NCI-H1417 treated with DMSO at 0.1 percent for 48 hours (cell line): ENCODE results near the gene PIK3R4.

Experiments used
- DNase-seq: peaks from one replicate; lab custom pipeline; 2025; lab: John Stamatoyannopoulos, UW

PIK3R4 gene

DNA sequence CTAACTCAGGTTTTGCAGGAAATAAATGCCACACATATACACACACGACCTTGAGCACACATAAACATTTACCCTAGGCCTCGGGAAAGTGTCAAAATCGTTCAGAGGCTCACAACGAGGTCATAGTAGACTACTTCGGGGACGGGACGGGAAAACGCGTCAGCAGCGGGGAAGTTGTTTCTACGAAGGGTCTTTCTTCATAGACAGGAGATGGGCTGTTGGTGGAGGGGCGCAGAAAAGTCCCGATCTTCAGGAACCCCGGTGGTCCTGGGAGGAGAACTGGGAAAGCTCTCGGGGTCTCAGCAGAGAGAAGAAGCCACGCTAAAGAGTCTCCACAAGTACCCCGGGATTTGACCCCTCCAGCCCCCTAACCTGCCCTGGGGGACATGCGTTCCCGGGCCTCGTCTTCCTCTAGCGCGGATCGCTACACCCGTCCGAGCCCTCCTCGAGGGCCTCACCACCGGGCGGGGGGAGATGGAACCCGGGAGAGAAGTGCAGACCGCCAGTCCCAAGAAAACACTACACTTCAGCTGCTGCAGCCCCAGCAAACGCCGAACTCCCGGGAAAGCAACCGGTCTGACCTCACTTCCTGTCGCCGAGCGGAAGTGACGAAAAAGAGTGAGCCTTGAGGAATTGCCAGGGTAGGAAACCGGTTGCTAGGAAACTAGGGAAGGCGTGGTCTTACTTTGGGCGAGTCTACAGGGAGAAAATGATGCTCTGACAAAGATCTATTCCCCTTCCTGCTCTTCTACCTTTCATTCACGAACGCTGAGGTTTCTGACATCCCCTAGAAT, at the start of gene PIK3R4:
Gene PIK3R4 (minus strand): TSS at position 584 of the 794 bp plus-strand sequence. CDS start 1,611 bp downstream, outside the sequence.
- peak; percentile 91 for DNase-seq

DNA sequence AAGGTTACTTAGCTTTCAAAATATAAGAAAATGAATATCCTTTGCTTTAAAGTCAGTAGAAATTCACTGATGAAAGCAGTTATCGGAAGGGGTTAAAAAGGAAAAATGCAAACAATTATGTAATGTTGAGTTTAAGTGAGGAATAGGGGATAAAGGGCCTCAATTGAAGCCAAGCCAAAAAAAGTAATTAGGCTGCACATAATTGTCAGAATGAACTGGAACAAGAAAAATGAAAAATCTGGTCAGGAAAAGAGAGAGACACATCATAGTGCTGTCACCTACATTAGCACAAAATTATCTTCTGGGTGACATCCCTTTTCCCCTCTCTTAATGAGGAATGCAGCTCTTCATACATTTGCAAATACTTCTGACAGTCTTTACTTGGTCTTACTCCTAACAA, 48.8 kb upstream of the PIK3R4 start:
- DNase-seq: no peak

DNA sequence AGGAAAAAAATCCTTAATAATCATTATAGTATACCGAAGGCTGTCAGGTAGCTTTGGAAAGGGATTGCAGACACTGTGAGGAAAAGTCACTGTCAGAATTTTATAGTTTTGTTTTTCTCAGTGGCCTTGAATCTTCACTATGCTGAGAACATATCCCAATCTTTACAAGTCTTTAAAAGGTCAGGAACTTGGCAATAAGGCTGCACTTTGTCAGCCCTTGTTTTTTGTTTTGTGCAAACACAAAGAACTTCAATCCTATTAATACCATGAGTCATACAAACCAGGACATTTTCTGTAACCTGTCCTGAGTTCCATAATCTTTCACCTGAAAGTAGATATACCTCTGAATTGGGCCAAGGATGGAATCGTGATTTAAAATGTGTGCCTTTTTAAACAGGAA, 45.6 kb upstream of the PIK3R4 start:
- no peak for DNase-seq

DNA sequence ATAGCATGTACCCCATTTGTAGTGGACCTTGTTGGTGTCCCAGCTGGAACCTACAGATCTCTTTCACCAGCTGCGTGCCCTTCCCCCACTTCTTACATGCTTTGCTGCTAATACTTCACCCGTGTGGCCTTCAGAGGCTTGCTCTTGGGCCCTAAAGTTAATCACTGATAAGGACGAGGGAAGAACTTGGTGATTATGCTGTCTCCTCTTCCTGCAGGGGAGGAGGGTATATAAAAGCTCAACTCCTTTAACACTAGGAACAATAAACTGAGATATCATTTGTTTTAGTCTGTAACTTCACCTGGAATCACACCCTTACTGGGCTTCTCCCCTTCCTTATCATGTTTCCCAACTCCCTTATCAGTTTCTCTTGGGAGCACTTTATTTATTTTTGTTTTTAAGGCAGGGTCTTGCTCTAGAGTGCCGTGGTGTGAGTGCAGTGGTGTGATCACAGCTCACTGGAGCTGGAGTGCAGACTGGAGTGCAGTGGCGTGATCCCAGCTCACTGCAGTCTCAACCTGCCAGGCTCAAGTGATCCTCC, 43.2 kb upstream of the PIK3R4 start:
- no peak for DNase-seq

DNA sequence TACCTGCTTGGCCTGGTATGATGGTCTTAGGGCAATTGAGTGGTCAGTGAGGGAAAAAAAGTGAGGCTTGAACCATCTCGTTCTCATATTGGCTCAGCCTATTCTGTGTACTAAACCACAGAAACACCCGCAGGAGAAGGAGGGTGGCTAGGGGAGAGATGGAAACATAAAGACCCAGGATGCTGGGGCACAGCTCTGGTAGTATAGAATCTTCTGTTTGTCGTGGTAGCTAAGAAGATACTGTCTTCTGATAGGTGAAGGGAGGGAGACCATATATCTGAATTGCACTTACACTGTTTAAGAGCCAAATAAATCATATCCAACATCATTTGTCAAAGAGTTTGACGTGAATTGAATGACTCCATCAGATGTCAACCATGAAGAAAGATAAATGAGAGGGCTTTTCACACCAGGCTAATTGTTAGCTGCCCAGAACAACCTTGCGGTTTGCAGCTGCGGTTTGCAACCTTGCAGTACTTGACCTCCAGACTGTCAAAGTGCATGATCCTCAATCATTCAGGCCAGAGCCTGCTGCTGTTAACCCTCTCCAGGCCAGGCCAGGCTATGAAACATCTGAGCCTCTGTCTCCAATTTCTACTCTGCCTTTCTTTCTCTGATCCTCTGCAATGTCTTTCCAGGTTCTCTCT, 40.9 kb upstream of the PIK3R4 start:
- DNase-seq: peak; percentile 73

DNA sequence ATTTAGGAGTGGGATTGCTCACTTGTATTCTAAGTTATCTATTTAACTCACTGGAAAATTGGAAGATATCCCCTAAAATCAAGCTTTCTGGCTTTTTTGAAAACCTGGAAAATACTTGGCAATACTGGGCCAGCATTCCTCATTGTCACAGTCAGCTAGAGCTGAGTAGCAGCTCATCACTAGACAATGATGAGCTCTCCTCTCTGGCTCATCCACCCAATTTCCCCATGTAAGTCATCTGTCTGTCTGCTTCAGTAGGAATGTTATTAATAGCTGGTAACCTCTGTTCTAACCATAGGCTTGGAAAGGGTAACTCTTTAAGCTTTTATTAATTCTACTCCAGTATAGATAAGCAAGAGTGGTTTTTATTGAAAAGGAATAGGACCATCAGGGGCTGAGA, 39.7 kb upstream of the PIK3R4 start:
- DNase-seq: no peak

DNA sequence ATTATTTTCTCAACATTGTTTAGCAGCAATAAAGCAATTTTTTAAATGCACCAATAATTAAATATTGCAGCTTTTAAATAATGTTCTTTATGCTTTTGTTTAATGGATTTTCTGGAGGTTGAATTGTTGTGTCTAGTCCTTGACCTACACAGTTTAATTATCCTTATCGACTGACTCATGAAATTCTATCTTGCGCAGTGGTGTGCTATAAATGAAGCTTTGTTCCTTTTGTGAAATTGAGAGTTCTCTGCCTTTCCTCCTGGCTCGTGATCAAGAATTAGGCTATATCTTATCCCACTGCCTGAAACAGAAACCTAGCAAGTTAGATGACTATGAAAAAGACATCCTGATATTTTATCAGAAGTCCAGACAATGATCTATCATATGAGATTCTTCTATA, 37.0 kb upstream of the PIK3R4 start:
- DNase-seq: no peak

DNA sequence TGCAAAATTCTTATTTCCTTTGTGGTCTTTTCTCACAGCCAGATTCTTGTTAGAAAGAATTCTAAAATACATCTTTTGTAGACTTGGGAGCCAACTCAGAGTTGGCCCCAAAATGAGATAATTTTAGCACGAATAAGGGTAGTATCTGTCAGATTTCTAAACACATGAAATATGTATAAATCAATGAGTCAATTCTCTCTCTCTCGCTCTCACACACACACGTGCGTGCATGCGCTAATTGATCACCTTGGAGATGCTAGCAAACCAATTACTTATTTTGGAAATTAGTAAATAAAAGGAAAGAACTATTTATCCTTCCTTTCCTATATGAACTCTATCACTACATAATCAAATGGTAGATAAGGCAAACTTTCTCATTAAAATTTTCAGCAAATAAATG, 32.9 kb upstream of the PIK3R4 start:
- no peak for DNase-seq

DNA sequence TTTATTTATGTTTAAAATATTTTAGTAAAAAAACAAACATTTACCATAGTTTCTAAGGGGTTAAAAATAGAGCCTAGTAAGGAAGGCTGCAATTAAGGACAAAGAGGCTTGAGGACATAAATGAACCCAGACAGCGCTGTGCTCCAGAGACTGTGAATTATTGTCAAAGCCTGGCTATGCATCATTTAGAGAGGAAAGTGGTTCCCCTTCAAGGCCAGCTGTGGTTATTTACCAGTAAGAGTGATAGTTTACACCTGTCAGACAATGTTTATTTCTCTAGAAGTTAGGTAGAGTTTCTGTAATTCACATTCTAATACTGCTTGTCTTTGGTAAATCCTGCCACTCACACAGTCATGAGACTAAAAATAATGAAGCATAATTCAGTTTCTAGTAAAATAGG, 32.4 kb upstream of the PIK3R4 start:
- DNase-seq: peak; percentile 86

DNA sequence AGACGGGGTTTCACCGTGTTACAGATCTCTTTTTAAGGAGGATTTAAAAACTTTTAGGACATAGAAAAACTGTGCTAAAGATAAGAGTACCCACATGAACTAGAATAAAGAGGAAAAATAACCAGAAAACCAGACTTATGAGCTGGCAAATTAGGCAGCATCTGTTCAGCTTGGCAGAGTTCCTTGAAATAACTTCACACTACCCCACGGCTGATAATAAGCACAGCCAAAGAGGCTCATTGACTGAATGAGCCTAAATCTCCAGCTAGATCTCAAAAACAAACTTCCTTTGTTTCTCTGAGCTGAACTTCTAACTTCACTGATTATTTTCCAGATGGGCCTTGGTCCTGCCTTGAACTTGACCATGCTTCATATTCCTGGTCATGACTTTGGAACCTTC, 26.7 kb upstream of the PIK3R4 start:
- no peak for DNase-seq

DNA sequence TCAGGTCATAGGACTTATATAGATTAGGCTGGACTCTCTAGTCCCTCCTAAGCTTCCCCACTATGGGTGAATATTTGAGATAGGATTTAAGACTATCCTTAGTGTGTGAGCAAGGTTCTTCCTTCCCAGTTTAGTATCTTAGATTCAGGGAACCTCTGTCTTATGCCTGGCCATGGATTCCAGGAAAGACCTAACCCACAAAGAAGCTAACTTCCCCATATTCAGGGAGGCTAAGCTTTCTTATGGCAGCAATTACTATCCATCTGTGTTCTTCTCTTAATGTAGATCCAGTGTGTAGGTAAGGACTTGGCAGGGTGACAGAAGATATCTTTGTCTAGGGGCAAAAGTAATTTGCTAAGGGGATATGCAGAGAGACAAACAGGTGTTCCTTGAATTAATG, 25.5 kb upstream of the PIK3R4 start:
- no peak for DNase-seq

DNA sequence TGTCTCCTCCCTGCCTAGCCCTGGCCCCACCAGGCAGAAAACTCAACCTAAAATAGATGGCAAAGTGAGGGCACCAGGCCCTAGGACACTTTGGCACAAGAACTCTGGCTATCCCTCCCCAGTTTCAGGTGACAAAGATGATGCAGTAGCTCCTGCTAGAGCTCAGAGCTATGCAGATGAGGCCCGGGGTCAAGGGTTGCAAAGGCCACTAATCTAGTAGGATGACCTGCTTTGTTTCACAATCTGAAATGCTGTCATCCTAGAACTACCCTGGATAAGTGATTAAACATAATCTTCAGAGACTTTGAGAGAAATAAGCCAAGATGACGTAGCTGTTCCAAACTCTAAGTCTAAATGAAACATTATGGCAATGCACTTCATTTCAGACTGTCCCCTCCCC, 24.0 kb upstream of the PIK3R4 start:
- DNase-seq: no peak

DNA sequence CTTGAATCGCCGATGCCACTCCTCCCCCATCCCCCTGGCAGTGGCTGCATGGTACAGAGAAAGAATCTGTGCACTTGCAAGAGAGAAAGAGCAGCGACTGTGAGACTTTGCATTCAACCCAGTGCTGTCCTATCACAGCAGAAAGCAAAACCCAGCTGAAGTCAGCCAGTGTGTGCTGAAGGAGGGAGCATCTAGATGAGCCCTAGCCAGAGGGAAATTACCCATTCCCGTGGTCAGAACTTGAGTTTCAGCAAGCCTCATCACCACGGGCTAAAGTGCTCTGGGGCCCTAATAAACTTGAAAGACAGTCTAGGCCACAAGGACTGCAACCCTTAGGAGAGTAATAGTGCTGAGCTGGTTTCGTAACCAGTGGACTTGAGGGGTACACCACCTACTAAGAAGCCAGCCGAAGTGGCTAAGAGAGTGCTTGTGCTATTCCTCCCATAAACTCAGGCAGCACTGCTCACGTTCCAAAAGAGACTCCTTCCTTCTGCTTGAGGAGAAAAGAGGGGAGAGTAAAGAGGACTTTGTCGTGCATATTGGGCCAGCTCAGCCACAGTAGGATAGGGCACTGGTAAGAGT, 15.2 kb upstream of the PIK3R4 start:
- DNase-seq: no peak

DNA sequence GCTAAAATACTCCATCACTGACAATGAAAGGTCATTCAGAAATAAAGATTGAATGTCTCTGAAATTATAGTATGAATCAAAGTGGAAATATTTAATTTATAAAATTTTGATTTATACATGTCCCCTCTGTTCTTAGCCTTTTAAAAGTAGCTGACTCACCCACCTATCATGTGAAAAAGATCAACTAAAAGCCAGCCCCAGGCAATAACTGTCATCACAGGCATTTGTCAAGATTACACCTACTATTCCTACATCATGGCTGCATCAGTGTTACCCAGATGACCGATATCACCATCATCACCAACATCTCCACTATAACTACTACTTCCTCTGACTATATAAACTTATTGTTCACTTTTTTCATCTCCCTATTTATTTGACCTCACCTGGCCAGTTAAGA, 14.3 kb upstream of the PIK3R4 start:
- no peak for DNase-seq

DNA sequence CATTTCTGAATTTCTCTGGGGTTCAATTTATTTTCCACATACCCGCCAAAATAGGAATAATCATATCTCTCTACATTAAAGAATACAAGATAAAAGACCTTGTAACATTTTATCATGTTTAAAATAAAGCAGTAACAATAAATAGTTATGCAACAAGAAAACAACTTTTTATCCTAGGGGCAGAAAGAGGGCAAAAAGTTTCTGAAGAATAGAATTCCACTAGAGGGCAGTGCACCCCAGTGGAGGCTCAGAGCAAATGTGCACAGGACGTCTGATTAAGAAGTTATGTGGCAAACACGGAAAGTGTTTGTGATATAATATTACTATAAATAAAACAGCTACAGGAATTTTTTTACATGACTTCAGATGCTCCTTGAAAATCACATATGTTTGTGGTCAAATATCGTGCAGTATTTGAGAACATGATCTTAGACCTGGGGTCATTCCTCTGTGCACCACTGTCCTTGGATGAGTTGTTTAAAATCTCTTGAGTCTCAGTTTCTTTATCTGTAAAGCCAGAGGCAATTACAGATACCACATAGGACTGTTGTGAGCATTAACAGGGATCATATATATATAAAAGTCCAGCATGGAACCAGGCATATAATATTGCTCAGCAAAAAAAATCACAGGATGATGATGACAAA, 13.2 kb upstream of the PIK3R4 start:
- DNase-seq: peak; percentile 19

DNA sequence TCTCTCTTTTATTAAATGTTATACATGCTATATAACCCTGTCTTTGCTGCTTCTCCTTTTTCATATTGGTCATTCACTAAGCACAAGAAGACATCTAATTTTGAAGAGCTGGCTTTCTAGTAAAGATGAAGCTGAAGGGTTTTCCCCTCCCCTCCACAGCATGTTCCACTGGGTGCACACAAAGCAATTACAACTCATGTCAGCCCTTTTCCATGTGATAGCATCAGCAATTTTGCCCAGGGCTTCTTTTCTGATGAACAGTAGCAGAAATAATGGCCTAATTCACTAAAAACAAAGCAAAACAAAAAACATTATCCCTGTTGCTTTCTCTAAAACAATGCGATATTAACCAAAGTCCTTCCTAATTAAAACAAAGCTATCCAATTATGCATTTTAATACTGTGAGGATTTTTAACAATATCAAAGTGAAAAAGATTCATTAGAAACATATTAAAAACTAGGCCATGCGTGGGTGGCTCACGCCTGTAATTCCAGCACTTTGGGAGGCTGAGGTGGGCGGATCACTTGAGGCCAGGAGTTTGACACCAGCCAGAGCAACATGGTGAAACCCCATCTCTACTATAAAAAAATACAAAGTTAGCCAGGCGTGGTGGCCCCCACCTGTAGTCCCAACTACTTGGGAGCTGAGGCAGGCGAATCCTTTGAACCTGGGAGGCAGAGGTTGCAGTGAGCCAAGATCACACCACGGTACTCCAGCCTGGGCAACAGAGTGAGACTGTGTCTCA, 12.2 kb upstream of the PIK3R4 start:
- no peak for DNase-seq

DNA sequence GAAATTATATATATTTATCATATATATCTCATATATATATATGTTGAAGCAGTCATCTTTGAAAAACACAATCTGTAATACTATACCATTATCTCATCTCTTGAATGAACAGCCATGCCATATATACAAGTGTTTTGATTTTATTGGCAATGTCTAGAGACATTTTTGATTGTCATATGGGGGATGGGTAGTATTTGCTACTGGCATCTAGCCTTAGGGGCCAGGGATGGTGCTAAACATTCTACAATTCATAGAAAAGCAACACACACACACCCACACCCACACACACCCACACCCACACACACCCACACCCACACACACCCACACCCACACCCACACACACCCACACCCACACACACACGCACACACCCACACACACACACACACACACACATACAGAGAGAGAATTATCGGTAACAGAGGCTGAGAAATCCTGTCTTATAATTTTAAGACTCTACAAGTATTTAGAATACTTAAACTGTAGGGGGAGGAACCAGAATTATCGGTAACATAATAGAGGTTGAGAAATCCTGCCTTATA, 11.1 kb upstream of the PIK3R4 start:
- DNase-seq: no peak

DNA sequence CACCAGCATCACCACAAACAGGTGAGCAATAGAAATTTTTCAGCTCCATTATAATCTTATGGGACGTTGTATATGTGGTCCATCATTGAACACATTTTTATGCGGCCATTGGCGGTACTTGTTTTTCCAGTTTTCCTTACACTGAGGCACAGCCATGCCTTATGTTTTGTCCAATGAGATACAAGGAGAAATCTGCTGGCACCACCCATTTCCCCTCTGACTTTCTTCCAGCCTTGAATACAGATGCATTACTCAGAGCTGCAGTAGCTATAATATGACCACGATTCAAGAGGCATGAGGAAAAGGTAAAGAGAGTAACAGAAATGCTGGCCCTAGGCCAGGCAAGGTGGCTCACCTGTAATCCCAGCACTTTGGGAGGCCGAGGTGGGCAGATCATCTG, 9.0 kb upstream of the PIK3R4 start:
- no peak for DNase-seq

DNA sequence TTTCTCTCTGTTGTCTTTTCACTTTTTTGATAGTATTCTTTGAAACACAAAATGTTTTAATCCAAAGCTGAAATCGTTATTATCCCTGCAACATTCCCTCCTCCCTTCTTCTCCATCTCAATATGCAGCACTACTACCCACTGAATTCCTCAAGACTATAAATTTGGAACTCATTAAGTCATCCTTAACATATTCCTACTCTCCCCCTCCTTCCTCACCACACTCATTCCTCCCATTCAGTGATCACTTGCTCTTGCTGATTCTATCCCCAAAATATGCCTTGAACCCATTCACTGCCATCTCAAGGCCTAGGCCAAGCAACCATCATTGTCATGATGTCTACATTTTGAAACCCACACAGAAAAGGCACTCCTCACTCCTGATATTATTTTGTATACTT, 2.4 kb upstream of the PIK3R4 start:
- DNase-seq: no peak

DNA sequence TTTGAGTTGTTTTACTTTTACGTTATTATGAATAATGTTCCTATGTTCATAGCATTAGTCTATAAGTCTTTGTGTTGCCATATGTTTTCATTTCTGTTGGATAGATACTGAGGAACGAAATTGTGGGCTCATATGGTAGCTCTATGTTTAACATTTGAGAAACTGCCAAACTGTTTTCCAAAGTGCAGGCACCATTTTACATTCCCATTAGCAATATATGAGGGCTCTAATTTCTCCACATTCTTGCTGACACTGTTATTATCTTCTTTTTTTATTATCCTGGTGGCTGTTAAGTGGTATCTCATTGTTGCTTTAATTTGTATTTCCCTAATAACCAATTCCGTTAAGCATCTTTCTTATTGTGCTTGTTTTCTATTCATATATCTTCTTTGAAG, 1.8 kb upstream of the PIK3R4 start:
- no peak for DNase-seq

DNA sequence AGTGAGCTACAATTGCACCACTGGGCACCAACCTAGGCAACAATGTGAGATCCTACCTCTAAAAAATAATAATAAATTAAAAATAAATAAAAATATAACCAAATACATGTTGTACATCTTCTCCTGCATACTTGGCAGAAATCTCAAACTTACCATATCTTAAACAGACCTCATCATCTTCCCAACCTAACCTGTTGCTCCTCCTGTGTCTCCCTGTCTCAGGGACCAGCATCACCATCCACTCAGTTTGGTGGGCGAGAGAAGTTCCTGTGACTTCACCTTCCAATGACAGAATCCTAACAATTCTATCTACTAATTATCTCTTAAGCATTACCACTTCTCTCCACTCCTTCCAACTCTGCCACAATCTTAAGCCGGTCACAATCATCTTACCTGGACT, 3.3 kb downstream of the PIK3R4 start:
- no peak for DNase-seq
